Endothelial cell of umbilical vein (primary cell): ENCODE data around the gene RNF213. TPM values are rescaled to one million over a fixed set of nuclear protein-coding genes. Genes with fewer than 3 reads are reported as not detected.

Experiments
- BruUV-seq: library from RNA; stranded (reverse); fragments of 400-500 nt; replicated peaks from 2 replicates; lab custom pipeline; 2021; lab: Mats Ljungman, UMichigan
- CTCF ChIA-PET: fragments of 300-600, 350-600 bp; sonication (Branson Sonifier 250); formaldehyde crosslinking; loops from one replicate; lab custom pipeline; 2021; ENCODE audit warnings: antibody characterized with exemption, inconsistent platforms; lab: Charles Lee
- POLR2A ChIA-PET: fragments of 300-600, 350-600 bp; sonication (Branson Sonifier 250); formaldehyde crosslinking; loops from one replicate; lab custom pipeline; 2021; ENCODE audit warnings: antibody characterized with exemption, inconsistent platforms; lab: Charles Lee
- DNase-seq: peaks from one replicate; pipeline ENCODE4 v3.0.0-alpha.2; 2011; ENCODE audit warnings: low read depth, low spot score
- FAIRE-seq: peaks from 2 replicates; lab custom pipeline; 2011; peaks lifted over from hg19 to GRCh38; lab: Jason Lieb, UNC
- H2AFZ ChIP-seq: 2 replicates; pipeline ENCODE4 v1.6.0; 2012; ENCODE audit warnings: low read depth, low read length, control low read depth, inconsistent platforms
- H3K27ac ChIP-seq: 2 replicates; pipeline ENCODE4 v1.5.1; 2011; ENCODE audit warnings: low read depth, mild to moderate bottlenecking, control low read depth, low read length, moderate library complexity; ENCODE audit not compliant: insufficient read depth
- H3K27me3 ChIP-seq, 2 experiments: 2 replicates each; pipeline versions ENCODE4 v1.6.0 to v1.6.1; 2011; ENCODE audit warnings: low read length in 2 of 2, mixed read lengths in 1 of 2; ENCODE audit not compliant: control insufficient read depth in 2 of 2, insufficient read depth in 2 of 2
- H3K36me3 ChIP-seq, 2 experiments: 2 replicates in 1 of 2; 3 replicates in 1 of 2; pipeline ENCODE4 v1.5.1; 2011; ENCODE audit warnings: low read length in 2 of 2, mild to moderate bottlenecking in 1 of 2, moderate library complexity in 1 of 2; ENCODE audit not compliant: control insufficient read depth in 2 of 2, insufficient read depth in 2 of 2; ENCODE audit errors: extremely low read depth in 1 of 2
- H3K4me1 ChIP-seq: 3 replicates; pipeline ENCODE4 v1.5.1; 2011; ENCODE audit warnings: mild to moderate bottlenecking, low read length; ENCODE audit not compliant: control insufficient read depth, insufficient read depth; ENCODE audit errors: extremely low read depth
- H3K4me2 ChIP-seq: 2 replicates; pipeline ENCODE4 v1.6.1; 2011; ENCODE audit warnings: low read length, control low read depth, mixed read lengths; ENCODE audit not compliant: insufficient read depth
- H3K4me3 ChIP-seq, 3 experiments: fragments of 200-600 bp in 1 of 3; sonication (generic), shearing (Covaris generic) in 1 of 3; replicated peaks in 1 of 3; 2 replicates each; pipeline ENCODE4 v1.5.1; 2011 to 2016; ENCODE audit warnings: control low read depth in 3 of 3, low read length in 3 of 3, mild to moderate bottlenecking in 2 of 3, inconsistent platforms in 1 of 3, low read depth in 1 of 3, moderate library complexity in 1 of 3; ENCODE audit not compliant: insufficient read depth in 1 of 3
- H3K79me2 ChIP-seq: 2 replicates; pipeline ENCODE4 v1.6.0; 2012; ENCODE audit warnings: low read length, inconsistent platforms; ENCODE audit not compliant: control insufficient read depth, insufficient read depth
- H3K9ac ChIP-seq: replicated peaks from 2 replicates; pipeline ENCODE3; 2011; ENCODE audit warnings: low read length, control low read depth; ENCODE audit not compliant: insufficient read depth; ENCODE audit errors: extremely low read depth
- H3K9me1 ChIP-seq: replicated peaks from 3 replicates; pipeline ENCODE4 v1.6.0; 2011; ENCODE audit warnings: mild to moderate bottlenecking, low read length; ENCODE audit not compliant: control insufficient read depth, insufficient read depth; ENCODE audit errors: extremely low read depth
- H3K9me3 ChIP-seq: replicated peaks from 2 replicates; pipeline ENCODE4 v1.5.1; 2012; ENCODE audit warnings: low read length, inconsistent platforms; ENCODE audit not compliant: control insufficient read depth, insufficient read depth
- H4K20me1 ChIP-seq: replicated peaks from 2 replicates; pipeline ENCODE3; 2011; ENCODE audit warnings: mild to moderate bottlenecking, low read length; ENCODE audit not compliant: control insufficient read depth, insufficient read depth; ENCODE audit errors: extremely low read depth
- CTCF ChIP-seq, 2 donors: IDR thresholded peaks; 1 replicate in 1 of 2; 2 replicates in 1 of 2; pipeline ENCODE4 v1.5.1; 2011; ENCODE audit warnings: low read length in 2 of 2, mild to moderate bottlenecking in 2 of 2, moderate library complexity in 2 of 2, control low read depth in 1 of 2, inconsistent platforms in 1 of 2, low read depth in 1 of 2; ENCODE audit not compliant: insufficient read depth in 1 of 2; ENCODE audit errors: extremely low read depth in 1 of 2
- EZH2 ChIP-seq: IDR thresholded peaks from 2 replicates; pipeline ENCODE4 v1.6.1; 2012; ENCODE audit warnings: borderline replicate concordance, low read depth, mild to moderate bottlenecking, moderate library complexity, low read length, inconsistent platforms; ENCODE audit not compliant: severe bottlenecking
- FOS ChIP-seq: IDR thresholded peaks from 2 replicates; pipeline ENCODE4 v1.6.1; 2011; ENCODE audit warnings: mild to moderate bottlenecking, low read length, moderate library complexity, borderline replicate concordance; ENCODE audit not compliant: insufficient read depth
- GATA2 ChIP-seq: IDR thresholded peaks from 2 replicates; pipeline ENCODE4 v1.7.0; 2011; ENCODE audit warnings: low read depth, mild to moderate bottlenecking, moderate library complexity, mixed read lengths, low read length; ENCODE audit not compliant: insufficient read length, insufficient read depth
- JUN ChIP-seq: IDR thresholded peaks from 2 replicates; pipeline ENCODE4 v1.6.1; 2011; ENCODE audit warnings: borderline replicate concordance, low read depth; ENCODE audit not compliant: insufficient read length, insufficient read depth
- MAX ChIP-seq: IDR thresholded peaks from 2 replicates; pipeline ENCODE4 v1.6.1; 2011; ENCODE audit not compliant: insufficient read depth, insufficient read length
- MYC ChIP-seq: IDR thresholded peaks from one replicate; pipeline ENCODE4 v1.6.1; 2011; ENCODE audit warnings: mild to moderate bottlenecking, low read depth, low read length
- POLR2A ChIP-seq: IDR thresholded peaks from 2 replicates; pipeline ENCODE4 v1.6.1; 2012; ENCODE audit warnings: low read depth, mild to moderate bottlenecking, control low read depth, low read length
- POLR2AphosphoS5 ChIP-seq: IDR thresholded peaks from 2 replicates; pipeline ENCODE4 v1.6.1; 2012; ENCODE audit warnings: low read depth, mild to moderate bottlenecking, control low read depth, low read length, moderate library complexity; ENCODE audit not compliant: insufficient read depth
- dilution Hi-C: fragments of 300-500 bp; cut with MboI; formaldehyde crosslinking; loops from one replicate; pipeline ENCODE4 v1.15.0; 2019; ENCODE audit warnings: low sequenced_read_pairs; ENCODE audit not compliant: extremely low pct_ligation_motif_present
- intact Hi-C: fragments of 100-400 bp; cut with micrococcal nuclease; formaldehyde crosslinking; loops from one replicate; pipeline ENCODE4 v1.10.0; 2022
- polyA plus RNA-seq, 4 experiments: library from polyadenylated mRNA; depleted of rRNA in 3 of 4; stranded (reverse) in 3 of 4; unstranded in 1 of 4; fragments of >200 nt; gene quantifications; 2 replicates each; pipeline versions ENCODE4 v1.2.1 to v1.2.3, GENCODE V29; 2011 to 2012; ENCODE audit warnings: missing spikeins in 1 of 4
- total RNA-seq: library from RNA; stranded (reverse); gene quantifications from 2 replicates; pipeline ENCODE4 v1.2.3, GENCODE V29; 2021

Gene RNF213
- total and polyA plus RNA-seq, 2 donors (not counting 3 experiments of a cell fraction or from before 2014, with no cell fraction given), result 36.5 to 116 TPM

GRCh38 chr17:80347536-80347935 is 86.9 kb downstream of the RNF213 start:
- Histone ChIP-seq H4K20me1 (no peaks in the 10 kb centered on the region), H3K9me1 (no peaks in the 10 kb centered on the region), H2AFZ (no peak overlapping the region), H3K4me2 (no peak overlapping the region), H3K27ac (no peak overlapping the region), H3K4me3 (no peak overlapping the region), H3K36me3 (peaks cover 46 to 62% of the 10 kb centered on the region in 2 experiments), H3K9me3 (no peaks in the 10 kb centered on the region), H3K9ac (no peak overlapping the region), H3K4me1 (no peaks in the 10 kb centered on the region), H3K79me2 (no peaks in the 10 kb centered on the region), H3K27me3 (no peaks in the 10 kb centered on the region)
- no peak for FAIRE-seq
- DNase-seq, result no peak
- dilution Hi-C loops (no loop called here), intact Hi-C loops (no loop called here)
- CTCF ChIA-PET, result no interaction called here
- TF ChIP-seq EZH2 (no peak), CTCF (IDR thresholded peaks at IDR 0.05; ENCODE audit: extremely low read depth in 1 of 2, insufficient read depth in 1 of 2, low read depth in 1 of 2, low read length in 2 of 2) (no peak), MAX (no peak), FOS (no peak), GATA2 (no peak), POLR2A (no peak), JUN (no peak), POLR2AphosphoS5 (no peak), MYC (no peak)
- no TSS peak for BruUV-seq
- POLR2A ChIA-PET, result no interaction called here
